ENCODE results near the gene FOXL1.

The FOXL1 gene

GRCh38 chr16:86572041-86572521 lies 6.3 kb upstream of the FOXL1 start:
- POLR2A ChIA-PET: no interaction called here
- Histone ChIP-seq H3K9me3 (ENCODE audit: control insufficient read depth, insufficient read depth, low read depth, low read length) (no peaks in the 10 kb centered on the region), H3K4me1 (ENCODE audit: control insufficient read depth, insufficient read depth, low read length) (peaks cover 3% of the 10 kb centered on the region; the same call in 1 of the 2 replicates), H3K4me3 (ENCODE audit: low read depth, low read length) (no peak overlapping the region), H3K36me3 (ENCODE audit: control insufficient read depth in 2 of 2, insufficient read depth in 1 of 2, low read length in 2 of 2) (no peaks in the 10 kb centered on the region), H3K27ac (ENCODE audit: extremely low read depth, low read depth, low read length) (no peak overlapping the region)
- TF ChIP-seq ZBTB7A (tag by site-specific recombination; IDR thresholded peaks at IDR 0.05; ENCODE audit: low read depth) (no peak), FEZF1 (tag by site-specific recombination; IDR thresholded peaks at IDR 0.05) (no peak), PRDM6 (tag by site-specific recombination; IDR thresholded peaks at IDR 0.05) (no peak), ZNF292 (tag by site-specific recombination; IDR thresholded peaks at IDR 0.05; ENCODE audit: borderline replicate concordance, low read depth) (no peak), ZNF335 (tag by site-specific recombination; conservative IDR thresholded peaks at IDR 0.05) (no peak), ZNF473 (tag by site-specific recombination; IDR thresholded peaks at IDR 0.05) (no peak)
- CTCF ChIA-PET: interaction anchor here (0.6 kb wide), 1 partner anchor 38 kb away, joined by 3 read pairs; no protein-coding TSS in a partner anchor

GRCh38 chr16:86572606-86573005 lies 5.7 kb upstream of the FOXL1 start:
- TF ChIP-seq, protein P1, sequence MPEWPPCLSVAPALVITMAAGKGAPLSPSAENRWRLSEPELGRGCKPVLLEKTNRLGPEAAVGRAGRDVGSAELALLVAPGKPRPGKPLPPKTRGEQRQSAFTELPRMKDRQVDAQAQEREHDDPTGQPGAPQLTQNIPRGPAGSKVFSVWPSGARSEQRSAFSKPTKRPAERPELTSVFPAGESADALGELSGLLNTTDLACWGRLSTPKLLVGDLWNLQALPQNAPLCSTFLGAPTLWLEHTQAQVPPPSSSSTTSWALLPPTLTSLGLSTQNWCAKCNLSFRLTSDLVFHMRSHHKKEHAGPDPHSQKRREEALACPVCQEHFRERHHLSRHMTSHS (tag by site-specific recombination; IDR thresholded peaks at IDR 0.05): no peak
- TF ChIP-seq, protein P2, sequence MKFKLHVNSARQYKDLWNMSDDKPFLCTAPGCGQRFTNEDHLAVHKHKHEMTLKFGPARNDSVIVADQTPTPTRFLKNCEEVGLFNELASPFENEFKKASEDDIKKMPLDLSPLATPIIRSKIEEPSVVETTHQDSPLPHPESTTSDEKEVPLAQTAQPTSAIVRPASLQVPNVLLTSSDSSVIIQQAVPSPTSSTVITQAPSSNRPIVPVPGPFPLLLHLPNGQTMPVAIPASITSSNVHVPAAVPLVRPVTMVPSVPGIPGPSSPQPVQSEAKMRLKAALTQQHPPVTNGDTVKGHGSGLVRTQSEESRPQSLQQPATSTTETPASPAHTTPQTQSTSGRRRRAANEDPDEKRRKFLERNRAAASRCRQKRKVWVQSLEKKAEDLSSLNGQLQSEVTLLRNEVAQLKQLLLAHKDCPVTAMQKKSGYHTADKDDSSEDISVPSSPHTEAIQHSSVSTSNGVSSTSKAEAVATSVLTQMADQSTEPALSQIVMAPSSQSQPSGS (tag by site-specific recombination; IDR thresholded peaks at IDR 0.05; ENCODE audit: low read depth): no peak
- TF ChIP-seq ZNF221 (tag by site-specific recombination; IDR thresholded peaks at IDR 0.05; ENCODE audit: borderline replicate concordance): no peak
- no peak for TF ChIP-seq ZNF596 (tag by site-specific recombination; IDR thresholded peaks at IDR 0.05)
- TF ChIP-seq ZNF660 (tag by site-specific recombination; IDR thresholded peaks at IDR 0.05): no peak
- no peak for TF ChIP-seq ZSCAN5A (tag by site-specific recombination; IDR thresholded peaks at IDR 0.05)
- no peak for TF ChIP-seq ZNF785 (tag by site-specific recombination; IDR thresholded peaks at IDR 0.05)
- TF ChIP-seq ZNF600 (tag by site-specific recombination; IDR thresholded peaks at IDR 0.05): no peak
- TF ChIP-seq ZNF37A (tag by site-specific recombination; IDR thresholded peaks at IDR 0.05): no peak
- TF ChIP-seq ZNF274 (IDR thresholded peaks at IDR 0.05; ENCODE audit: low read length): no peak
- TF ChIP-seq ZNF274 (tag by site-specific recombination; IDR thresholded peaks at IDR 0.05; ENCODE audit: borderline replicate concordance): no peak
- TF ChIP-seq, protein P3, sequence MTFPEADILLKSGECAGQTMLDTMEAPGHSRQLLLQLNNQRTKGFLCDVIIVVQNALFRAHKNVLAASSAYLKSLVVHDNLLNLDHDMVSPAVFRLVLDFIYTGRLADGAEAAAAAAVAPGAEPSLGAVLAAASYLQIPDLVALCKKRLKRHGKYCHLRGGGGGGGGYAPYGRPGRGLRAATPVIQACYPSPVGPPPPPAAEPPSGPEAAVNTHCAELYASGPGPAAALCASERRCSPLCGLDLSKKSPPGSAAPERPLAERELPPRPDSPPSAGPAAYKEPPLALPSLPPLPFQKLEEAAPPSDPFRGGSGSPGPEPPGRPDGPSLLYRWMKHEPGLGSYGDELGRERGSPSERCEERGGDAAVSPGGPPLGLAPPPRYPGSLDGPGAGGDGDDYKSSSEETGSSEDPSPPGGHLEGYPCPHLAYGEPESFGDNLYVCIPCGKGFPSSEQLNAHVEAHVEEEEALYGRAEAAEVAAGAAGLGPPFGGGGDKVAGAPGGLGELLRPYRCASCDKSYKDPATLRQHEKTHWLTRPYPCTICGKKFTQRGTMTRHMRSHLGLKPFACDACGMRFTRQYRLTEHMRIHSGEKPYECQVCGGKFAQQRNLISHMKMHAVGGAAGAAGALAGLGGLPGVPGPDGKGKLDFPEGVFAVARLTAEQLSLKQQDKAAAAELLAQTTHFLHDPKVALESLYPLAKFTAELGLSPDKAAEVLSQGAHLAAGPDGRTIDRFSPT (tag by site-specific recombination; IDR thresholded peaks at IDR 0.05): no peak
- no peak for TF ChIP-seq ZNF791 (tag by site-specific recombination; IDR thresholded peaks at IDR 0.05)
- TF ChIP-seq ZIC2 (tag by site-specific recombination; IDR thresholded peaks at IDR 0.05): no peak
- TF ChIP-seq ZNF658 (tag by site-specific recombination; IDR thresholded peaks at IDR 0.05): no peak
- no peak for TF ChIP-seq ZNF10 (tag by site-specific recombination; IDR thresholded peaks at IDR 0.05)
- TF ChIP-seq ZNF19 (tag by site-specific recombination; IDR thresholded peaks at IDR 0.05; ENCODE audit: low read depth): no peak
- POLR2A ChIA-PET: no interaction called here

More at GRCh38 chr16:86572606-86573005, 5.7 kb upstream of the FOXL1 start:
- peaks cover 3% of the 10 kb centered on the region; the same call in 1 of the 2 replicates for H3K4me1 ChIP-seq (ENCODE audit: control insufficient read depth, insufficient read depth, low read length)
- no peak overlapping the region for H3K4me3 ChIP-seq (ENCODE audit: low read depth, low read length)
- CTCF ChIA-PET: interaction anchor here (0.6 kb wide), 2 partner anchors 39 to 432 kb away, joined by 3 read pairs; no protein-coding TSS in a partner anchor
- no peaks in the 10 kb centered on the region for H3K36me3 ChIP-seq (ENCODE audit: control insufficient read depth in 2 of 2, insufficient read depth in 1 of 2, low read length in 2 of 2)
- H3K9me3 ChIP-seq (ENCODE audit: control insufficient read depth, insufficient read depth, low read depth, low read length): no peaks in the 10 kb centered on the region
- no peak overlapping the region for H3K27ac ChIP-seq (ENCODE audit: extremely low read depth, low read depth, low read length)

All from HEK293 (cell line).